Measurements from ENCODE around the gene SPDYE1. TPM values are rescaled to one million over a fixed set of nuclear protein-coding genes. Genes with fewer than 3 reads are reported as not detected.

SPDYE1 gene
- total RNA-seq, 1 donor from 2014 or later: not detected

DNA sequence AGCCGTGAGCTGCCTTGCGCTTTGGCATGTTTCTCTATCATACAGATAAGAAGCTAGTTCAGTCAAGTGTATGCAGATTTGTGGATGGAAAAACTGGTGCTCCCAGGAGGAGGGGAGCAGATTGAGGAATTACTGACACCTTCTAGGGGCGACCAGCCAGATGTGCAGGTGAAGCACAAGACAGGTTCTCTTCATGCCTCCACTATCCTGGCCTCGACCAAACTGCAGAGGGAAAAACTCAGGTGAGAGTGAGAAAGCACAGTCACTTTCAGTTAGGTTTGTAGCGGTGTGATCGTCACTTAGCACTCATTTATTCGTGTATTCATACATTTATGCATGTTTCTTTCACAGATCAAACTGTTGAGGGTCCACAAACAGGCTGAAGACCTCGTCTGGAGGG is 46.2 kb downstream of the SPDYE1 start:
- TF ChIP-seq, protein P1, sequence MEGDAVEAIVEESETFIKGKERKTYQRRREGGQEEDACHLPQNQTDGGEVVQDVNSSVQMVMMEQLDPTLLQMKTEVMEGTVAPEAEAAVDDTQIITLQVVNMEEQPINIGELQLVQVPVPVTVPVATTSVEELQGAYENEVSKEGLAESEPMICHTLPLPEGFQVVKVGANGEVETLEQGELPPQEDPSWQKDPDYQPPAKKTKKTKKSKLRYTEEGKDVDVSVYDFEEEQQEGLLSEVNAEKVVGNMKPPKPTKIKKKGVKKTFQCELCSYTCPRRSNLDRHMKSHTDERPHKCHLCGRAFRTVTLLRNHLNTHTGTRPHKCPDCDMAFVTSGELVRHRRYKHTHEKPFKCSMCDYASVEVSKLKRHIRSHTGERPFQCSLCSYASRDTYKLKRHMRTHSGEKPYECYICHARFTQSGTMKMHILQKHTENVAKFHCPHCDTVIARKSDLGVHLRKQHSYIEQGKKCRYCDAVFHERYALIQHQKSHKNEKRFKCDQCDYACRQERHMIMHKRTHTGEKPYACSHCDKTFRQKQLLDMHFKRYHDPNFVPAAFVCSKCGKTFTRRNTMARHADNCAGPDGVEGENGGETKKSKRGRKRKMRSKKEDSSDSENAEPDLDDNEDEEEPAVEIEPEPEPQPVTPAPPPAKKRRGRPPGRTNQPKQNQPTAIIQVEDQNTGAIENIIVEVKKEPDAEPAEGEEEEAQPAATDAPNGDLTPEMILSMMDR (IDR thresholded peaks at IDR 0.05; ENCODE audit: borderline replicate concordance): no peak
- H3K4me3 ChIP-seq: peak overlapping the region; percentile 85
- H3K9me3 ChIP-seq (replicated peaks): no peaks in the 10 kb centered on the region
- H3K27me3 ChIP-seq (ENCODE audit: low read depth): no peaks in the 10 kb centered on the region
- DNase-seq: no peak
- H3K4me1 ChIP-seq: peaks cover 48% of the 10 kb centered on the region
- intact Hi-C loops (cut with micrococcal nuclease): no loop called here
- H3K36me3 ChIP-seq: peaks cover 8% of the 10 kb centered on the region
- peak overlapping the region; percentile 96 for H3K27ac ChIP-seq (replicated peaks)

- intact Hi-C loops (cut with micrococcal nuclease): no loop called here
- DNase-seq: peak; percentile 97
- H3K4me1 ChIP-seq: peaks cover 54% of the 10 kb centered on the region
- TF ChIP-seq, protein P1 (IDR thresholded peaks at IDR 0.05; ENCODE audit: borderline replicate concordance): no peak
- H3K27me3 ChIP-seq (ENCODE audit: low read depth): no peaks in the 10 kb centered on the region
- peak within 1 kb of the TSS; percentile 85 for H3K4me3 ChIP-seq
- H3K36me3 ChIP-seq: peaks cover 8% of the 10 kb centered on the region
- H3K27ac ChIP-seq (replicated peaks): peak within 1 kb of the TSS; percentile 96
- no peaks in the 10 kb centered on the region for H3K9me3 ChIP-seq (replicated peaks)
Measured at GRCh38 chr7:44044315-44045225, 46.9 kb downstream of the SPDYE1 start, which contains the start of gene DBNL. Gene DBNL, plus strand, starts transcription at chr7:44044702. Its CDS starts 36 bp downstream, at chr7:44044738.

- intact Hi-C loops (cut with micrococcal nuclease): no loop called here
- Histone ChIP-seq H3K4me1 (peaks cover 60% of the 10 kb centered on the region), H3K36me3 (peaks cover 15% of the 10 kb centered on the region), H3K27me3 (ENCODE audit: low read depth) (no peaks in the 10 kb centered on the region), H3K27ac (replicated peaks) (peak overlapping the region; percentile 96), H3K4me3 (peak overlapping the region; percentile 85), H3K9me3 (replicated peaks) (no peaks in the 10 kb centered on the region)
- TF ChIP-seq, protein P1 (IDR thresholded peaks at IDR 0.05; ENCODE audit: borderline replicate concordance): no peak
- no peak for DNase-seq
Measured at GRCh38 chr7:44045226-44046014, 47.7 kb downstream of the SPDYE1 start.

DNA sequence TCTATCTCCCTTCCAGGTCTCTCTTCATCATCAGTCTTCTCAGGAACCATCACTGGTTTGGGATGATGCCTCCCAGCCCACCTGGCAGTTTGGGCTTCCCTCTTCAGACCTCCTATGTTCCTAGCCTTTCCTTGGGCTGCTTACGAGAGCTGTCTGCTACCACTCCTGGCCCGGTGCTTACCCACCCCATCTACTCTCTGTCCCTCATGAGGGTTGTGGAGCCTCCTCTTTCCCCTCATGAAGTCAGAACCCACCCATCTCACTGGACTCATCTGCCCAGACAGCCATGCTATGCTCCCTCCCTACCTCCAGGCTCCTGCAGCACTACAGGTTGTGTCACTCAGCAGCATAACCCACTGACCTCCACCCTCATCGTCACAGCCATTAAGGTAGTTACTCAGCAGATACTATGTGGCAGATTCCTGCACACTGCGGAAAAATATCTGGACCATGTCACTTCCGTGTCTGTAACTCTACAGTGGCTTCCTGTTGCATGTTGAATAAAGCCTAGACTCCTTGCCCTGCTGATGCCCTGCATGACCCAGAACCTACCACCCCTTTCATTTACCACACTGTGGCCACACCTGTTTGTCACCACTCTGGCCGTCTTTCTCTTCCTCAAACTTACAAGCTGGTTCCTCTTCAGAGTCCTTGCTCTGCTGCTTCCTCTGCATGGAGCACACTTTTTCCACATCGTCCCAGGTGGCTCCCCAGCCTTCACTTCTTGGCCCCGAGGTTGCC is 48.8 kb downstream of the SPDYE1 start:
- Histone ChIP-seq H3K9me3 (replicated peaks) (no peaks in the 10 kb centered on the region), H3K36me3 (peaks cover 26% of the 10 kb centered on the region), H3K27me3 (ENCODE audit: low read depth) (no peaks in the 10 kb centered on the region), H3K4me1 (peaks cover 62% of the 10 kb centered on the region), H3K27ac (replicated peaks) (peak overlapping the region; percentile 10), H3K4me3 (peak overlapping the region; percentile 85)
- TF ChIP-seq, protein P1 (IDR thresholded peaks at IDR 0.05; ENCODE audit: borderline replicate concordance): no peak
- peak; percentile 11 for DNase-seq
- intact Hi-C loops (cut with micrococcal nuclease): no loop called here

All from left ventricle myocardium inferior (tissue), 1 donor.